Myocyte (in vitro differentiated cells): Measurements from ENCODE around the gene SPACA1. TPM values are rescaled to one million over a fixed set of nuclear protein-coding genes. Genes with fewer than 3 reads are reported as not detected.
"Not testable (repeated sequence)": the region's sequence is repeated elsewhere in the genome, so short reads cannot be mapped to it uniquely, and the experiment has no call there.

ENCODE experiments used
- DNase-seq: peaks from one replicate; pipeline ENCODE4 v3.0.0-alpha.2; 2012; ENCODE audit warnings: low read depth
- polyA plus RNA-seq: library from polyadenylated mRNA; unstranded; fragments of >200 nt; gene quantifications from one replicate; pipeline ENCODE4 v1.2.1, GENCODE V29; 2012; ENCODE audit warnings: missing spikeins
- total RNA-seq: library from RNA; depleted of rRNA; stranded (reverse); fragments of >200 nt; gene quantifications from 2 replicates; pipeline ENCODE4 v1.2.3, GENCODE V29; 2014

Gene SPACA1, protein sequence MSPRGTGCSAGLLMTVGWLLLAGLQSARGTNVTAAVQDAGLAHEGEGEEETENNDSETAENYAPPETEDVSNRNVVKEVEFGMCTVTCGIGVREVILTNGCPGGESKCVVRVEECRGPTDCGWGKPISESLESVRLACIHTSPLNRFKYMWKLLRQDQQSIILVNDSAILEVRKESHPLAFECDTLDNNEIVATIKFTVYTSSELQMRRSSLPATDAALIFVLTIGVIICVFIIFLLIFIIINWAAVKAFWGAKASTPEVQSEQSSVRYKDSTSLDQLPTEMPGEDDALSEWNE
- not detected in 2 replicates for total RNA-seq
- polyA plus RNA-seq = not detected

DNA sequence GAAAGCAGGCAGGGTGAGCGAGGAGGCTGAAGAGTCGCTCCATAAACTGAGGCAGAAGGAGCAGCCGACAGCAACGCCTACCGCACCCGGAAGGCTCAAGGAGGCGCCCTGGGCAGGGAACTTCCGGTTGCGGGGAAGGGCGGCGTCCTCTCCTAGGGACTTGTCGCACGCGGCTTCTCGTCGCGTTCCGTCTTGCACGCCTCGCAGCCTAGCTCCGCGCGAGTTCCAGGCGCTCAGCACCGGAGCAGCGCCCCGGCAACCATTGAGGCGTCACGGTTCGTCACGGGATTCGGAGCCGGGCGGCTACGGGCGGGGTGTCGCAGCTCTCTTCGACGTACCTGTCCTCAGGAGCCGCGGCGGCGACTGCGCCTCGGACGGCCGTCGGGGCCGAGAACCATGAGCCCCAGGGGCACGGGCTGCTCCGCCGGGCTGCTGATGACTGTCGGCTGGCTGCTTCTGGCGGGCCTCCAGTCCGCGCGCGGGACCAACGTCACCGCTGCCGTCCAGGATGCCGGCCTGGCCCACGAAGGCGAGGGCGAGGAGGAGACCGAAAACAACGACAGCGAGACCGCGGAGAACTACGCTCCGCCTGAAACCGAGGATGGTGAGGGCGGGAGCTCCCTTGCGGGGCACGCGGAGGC lies at the start of gene SPACA1:
Gene SPACA1 (plus strand): TSS at position 332 of the 641 bp plus-strand sequence. CDS start 65 bp downstream, at position 397.
- DNase-seq = no peak

DNA sequence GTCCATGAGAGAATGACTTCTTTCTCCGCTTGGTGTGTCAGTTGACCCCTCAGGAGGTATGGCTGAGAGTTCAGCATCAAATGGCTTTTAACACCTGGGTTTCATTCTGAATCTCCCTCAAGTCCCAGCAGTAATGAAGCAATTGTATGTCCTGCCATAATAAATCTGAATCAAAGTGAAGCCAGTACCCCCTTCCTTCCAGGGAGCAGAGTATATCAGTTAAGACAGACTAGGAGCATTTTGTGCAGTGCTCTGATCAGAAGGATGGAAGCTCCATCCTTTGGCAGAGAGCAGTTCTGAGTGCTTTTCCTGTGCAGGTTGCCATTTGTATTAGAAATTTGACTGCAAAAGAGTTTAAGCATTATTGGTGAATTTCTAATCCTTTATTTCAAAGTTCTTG lies 46.9 kb upstream of the SPACA1 start:
- DNase-seq = no peak

DNA sequence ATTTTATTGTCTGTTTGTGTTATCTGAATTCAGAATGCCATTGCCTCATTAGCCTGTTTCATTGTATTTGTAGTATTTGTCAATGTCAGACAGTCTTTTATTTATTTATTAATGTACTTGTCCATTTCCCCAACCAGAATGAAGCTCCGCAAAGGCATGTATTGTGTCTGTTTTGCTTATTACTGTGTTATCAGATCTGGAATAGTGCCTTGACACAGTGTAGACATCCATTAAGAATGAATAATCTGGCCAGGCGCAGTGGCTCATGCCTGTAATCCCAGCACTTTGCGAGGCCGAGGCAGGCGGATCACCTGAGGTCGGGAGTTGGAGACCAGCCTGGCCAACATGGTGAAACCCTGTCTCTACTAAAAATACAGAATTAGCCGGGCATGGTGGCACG lies 46.4 kb upstream of the SPACA1 start:
- not testable (repeated sequence) for DNase-seq

DNA sequence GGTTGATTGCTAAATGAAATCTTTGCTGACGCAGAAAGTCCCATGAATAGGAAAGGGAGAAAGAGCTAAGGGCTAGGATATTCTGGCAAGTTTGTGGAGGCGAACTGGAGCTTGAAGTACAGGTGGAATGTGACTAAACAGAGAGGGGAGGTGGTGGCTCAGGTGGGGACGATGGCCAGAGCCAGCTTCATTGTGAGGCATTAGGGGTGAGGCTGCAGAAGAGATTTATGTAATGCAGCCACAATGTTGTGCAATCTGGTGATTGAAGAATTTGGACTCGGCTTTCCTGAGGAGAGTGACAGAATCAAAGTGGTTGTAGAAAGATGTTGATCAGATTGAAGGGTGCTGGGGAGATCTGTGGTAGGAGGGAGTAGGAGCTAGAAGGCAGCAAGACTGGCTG lies 42.9 kb upstream of the SPACA1 start:
- no peak for DNase-seq

DNA sequence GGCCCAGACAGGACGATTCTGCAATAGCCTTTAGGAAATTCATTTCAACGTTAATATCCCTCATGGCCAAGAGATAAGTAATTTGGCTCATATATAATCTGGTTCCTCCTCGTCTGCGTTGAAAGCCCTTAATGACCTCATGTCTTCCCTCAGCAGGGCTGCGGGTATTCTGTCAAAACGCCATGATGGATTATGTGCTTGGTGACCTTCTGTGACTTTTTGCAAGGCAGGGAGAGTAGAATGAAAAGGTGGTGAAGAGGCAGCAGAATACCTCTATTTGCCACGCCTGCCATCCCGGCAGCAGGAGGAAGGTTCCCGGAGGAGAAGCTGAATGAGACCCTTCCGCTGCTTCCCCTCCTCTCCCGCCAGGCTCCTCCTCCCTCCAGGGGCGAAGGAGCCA lies 41.1 kb upstream of the SPACA1 start:
- no peak for DNase-seq

DNA sequence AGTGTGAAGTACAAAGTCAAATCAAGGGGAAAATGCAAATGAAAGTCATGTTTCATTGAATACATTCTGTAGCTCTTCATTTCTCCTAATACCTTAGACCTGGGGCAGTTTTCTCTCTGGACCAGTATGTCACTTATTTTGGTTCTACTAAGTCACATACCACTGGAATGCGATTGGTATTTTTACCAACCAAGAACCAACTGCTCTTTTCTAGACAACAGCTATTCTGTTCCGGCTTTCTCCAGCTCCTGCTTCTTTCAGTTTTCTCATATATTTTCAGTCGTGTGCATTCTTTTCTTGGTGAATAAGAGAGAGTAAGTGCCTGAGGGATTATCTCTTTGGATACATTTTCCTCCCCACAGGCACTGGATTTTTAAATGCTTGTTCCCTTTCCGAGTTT lies 39.2 kb upstream of the SPACA1 start:
- peak; percentile 77 for DNase-seq

- peak; percentile 88 for DNase-seq
Observed at GRCh38 chr6:88008831-88009231, 38.8 kb upstream of the SPACA1 start.

GRCh38 chr6:88013015-88013414 lies 34.6 kb upstream of the SPACA1 start:
- DNase-seq = no peak

DNA sequence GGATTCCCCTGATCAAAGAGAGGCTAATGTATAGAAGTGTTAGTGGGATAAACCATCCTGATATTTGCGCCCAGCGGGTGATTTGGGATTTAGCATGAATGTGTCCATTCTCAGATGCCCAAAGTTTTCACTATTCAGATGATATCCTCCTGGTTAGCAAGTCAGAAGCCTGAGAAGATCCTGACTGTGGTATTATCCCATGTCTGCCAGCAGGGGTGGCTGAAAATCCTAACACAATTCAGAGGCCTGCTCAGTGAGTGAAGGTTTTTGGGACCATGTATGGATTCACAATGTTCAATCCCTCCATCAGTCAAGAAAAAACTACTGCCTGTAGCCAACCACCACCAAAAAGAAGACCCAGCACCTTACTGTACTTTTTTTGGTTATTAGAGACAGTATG lies 34.1 kb upstream of the SPACA1 start:
- no peak for DNase-seq

DNA sequence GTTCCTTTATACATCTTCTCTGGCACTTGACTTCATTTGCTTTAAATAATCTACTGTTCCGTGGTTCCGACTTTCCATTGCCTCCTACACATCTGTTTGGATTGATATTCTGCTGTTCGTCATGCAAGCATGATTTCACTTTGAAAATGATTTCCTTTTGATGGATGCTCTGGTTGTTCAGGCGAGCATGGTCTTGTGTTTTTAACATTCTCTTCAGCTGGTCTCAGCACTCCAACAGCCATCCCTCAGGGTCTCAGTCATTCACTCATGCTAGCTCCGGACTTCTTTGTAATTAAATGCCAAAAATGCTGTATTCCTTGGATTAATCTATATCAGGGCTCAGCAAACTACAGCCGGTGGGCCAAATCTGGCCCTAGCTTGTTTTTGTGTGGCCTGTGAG lies 27.2 kb upstream of the SPACA1 start:
- no peak for DNase-seq

- DNase-seq = no peak
Observed at GRCh38 chr6:88024696-88025095, 22.9 kb upstream of the SPACA1 start.

GRCh38 chr6:88031550-88031949 lies 16.1 kb upstream of the SPACA1 start:
- no peak for DNase-seq

- no peak for DNase-seq
Observed at GRCh38 chr6:88044530-88044929, 3.1 kb upstream of the SPACA1 start.

- DNase-seq = no peak
Observed at GRCh38 chr6:88045521-88046136, 2.0 kb upstream of the SPACA1 start.

DNA sequence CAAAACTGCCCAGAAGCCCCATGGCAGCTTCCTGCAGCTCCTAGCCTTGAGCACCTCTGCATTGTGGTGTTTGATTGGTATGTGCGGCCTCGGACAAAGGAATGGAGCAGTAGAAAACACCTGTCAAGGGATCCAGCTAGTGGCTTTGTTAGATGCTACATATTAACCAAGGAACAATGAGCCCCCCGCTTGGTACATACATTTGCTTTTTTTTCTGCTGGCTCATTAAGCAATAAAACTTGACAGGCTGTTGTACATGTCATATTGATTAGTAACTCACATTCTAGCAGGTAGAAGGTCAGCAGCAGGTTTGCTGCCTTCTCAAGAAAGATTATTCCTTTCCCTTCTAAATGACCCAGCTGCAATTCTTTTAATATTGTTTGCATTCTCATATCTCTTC lies 937 bp downstream of the SPACA1 start:
- DNase-seq = no peak

- no peak for DNase-seq
Observed at GRCh38 chr6:88050140-88050818, 2.6 kb downstream of the SPACA1 start.

DNA sequence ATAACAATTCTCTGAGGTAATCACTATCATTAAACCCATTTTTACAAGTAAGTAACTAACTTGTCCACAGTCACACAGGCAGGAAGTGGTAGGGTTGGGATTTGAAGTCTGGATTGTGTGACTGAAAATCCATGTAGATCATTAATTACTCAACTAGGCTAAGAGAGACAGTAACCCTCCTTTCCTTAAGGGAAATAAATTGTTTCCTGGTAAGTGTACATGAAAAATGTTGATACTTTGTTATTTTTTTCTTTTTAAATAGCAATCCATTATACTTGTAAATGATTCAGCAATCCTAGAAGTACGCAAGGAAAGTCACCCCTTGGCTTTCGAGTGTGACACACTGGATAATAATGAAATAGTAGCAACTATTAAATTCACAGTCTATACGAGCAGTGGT lies 11.6 kb downstream of the SPACA1 start:
- DNase-seq = no peak

GRCh38 chr6:88062376-88062775 lies 14.7 kb downstream of the SPACA1 start:
- DNase-seq = no peak

DNA sequence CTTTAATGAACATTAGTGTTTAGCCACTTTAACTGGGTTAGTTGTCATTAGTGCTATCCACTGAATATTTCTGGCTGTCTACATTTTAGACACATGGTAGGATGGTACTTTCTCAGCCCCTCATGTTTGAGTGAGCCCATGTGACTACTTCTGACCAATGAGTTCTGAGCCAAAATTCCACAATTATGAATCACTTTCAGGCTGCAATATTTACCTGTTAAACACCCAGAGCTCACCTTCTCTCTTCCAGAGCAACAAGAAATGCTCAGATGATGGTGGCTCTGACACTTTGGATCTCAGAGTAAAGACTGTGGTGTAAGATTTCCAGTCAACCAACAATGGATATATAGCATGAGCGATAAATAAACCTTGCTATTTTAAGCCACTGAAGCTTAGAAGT lies 24.8 kb downstream of the SPACA1 start:
- DNase-seq = no peak

- DNase-seq = no peak
Observed at GRCh38 chr6:88074791-88075190, 27.1 kb downstream of the SPACA1 start.

GRCh38 chr6:88077305-88077704 lies 29.7 kb downstream of the SPACA1 start:
- DNase-seq = no peak

DNA sequence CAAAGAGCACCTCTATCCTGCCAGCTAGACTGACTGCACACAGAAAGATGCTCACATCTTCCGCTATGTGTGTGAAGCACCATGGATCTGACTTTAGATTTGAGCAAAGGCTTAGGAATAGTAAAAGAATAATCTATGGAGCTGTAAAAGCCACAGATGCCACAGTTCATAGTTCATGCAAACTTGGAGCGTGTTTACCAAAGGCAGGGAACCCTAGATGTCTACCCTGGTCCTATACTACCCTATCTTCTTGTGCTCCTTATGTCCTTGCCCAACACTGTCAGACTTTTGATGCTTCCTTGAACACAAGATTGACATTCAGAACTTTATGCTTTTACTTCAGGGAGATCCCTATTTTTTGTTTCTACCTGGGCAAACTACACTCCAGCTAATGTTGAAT lies 39.2 kb downstream of the SPACA1 start:
- no peak for DNase-seq
